ENCODE results near the gene E2F4. TPM values are rescaled to one million over a fixed set of nuclear protein-coding genes. Genes with fewer than 3 reads are reported as not detected.
A peak's percentile ranks its signal among the peaks of the same experiment; 100 is the strongest.

Gene E2F4
- total RNA-seq, 1 donor from 2014 or later = 35.3 TPM

DNA sequence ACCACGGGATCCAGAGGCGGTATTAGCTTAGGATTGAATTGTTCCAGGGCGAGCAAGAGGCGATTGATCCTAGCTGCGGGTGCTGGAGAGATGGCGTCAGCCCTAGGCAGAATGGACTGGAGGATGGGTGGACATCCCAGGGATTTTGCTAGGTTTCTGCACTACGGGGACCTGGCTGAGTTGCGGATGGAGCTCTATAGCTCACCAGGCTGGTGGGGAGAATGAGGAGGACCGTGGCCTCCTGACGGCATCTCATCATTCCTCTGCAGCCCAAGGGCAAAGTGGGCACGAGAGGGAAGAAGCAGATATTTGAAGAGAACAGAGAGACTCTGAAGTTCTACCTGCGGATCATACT lies 35.6 kb downstream of the E2F4 start:
- Histone ChIP-seq H3K27me3 (no peaks in the 10 kb centered on the region), H3K4me2 (peak overlapping the region; percentile 86), H3K27ac (no peak overlapping the region), H3K36me3 (no peaks in the 10 kb centered on the region), H3K9me3 (ENCODE audit: low read depth) (no peaks in the 10 kb centered on the region), H3K4me1 (peaks cover 10% of the 10 kb centered on the region), H3K9ac (peak overlapping the region; percentile 92), H3F3A (ENCODE audit: low read depth) (no peaks in the 10 kb centered on the region), H3K79me2 (ENCODE audit: low read depth) (peaks cover 15% of the 10 kb centered on the region), H4K20me1 (ENCODE audit: low read depth) (no peaks in the 10 kb centered on the region), H3K4me3 (peak overlapping the region; percentile 97), H2AFZ (replicated peaks) (no peak overlapping the region)
- peaks cover 2% of the 10 kb centered on the region for H3K9me3 Mint-ChIP-seq
- peaks cover 22% of the 10 kb centered on the region for H3K4me1 Mint-ChIP-seq
- TF ChIP-seq EZH2 (IDR thresholded peaks at IDR 0.05) = no peak
- TF ChIP-seq EZH2phosphoT487 (IDR thresholded peaks at IDR 0.05) = no peak
- no peak for TF ChIP-seq CTCF (IDR thresholded peaks at IDR 0.05)
- H3K36me3 Mint-ChIP-seq = peaks cover 13% of the 10 kb centered on the region
- peak overlapping the region; percentile 100 for H3K4me3 Mint-ChIP-seq
- no peak overlapping the region for H3K27ac Mint-ChIP-seq
- DNase-seq (ENCODE audit: low spot score) = no peak
- H3K27me3 Mint-ChIP-seq (ENCODE audit: insufficient read depth, low read depth) = peaks cover 13% of the 10 kb centered on the region

GRCh38 chr16:67228034-67228785 lies 36.3 kb downstream of the E2F4 start:
- Histone ChIP-seq H4K20me1 (ENCODE audit: low read depth) (no peaks in the 10 kb centered on the region), H3K27me3 (no peaks in the 10 kb centered on the region), H3K36me3 (no peaks in the 10 kb centered on the region), H3K4me1 (peaks cover 10% of the 10 kb centered on the region), H3K9me3 (ENCODE audit: low read depth) (no peaks in the 10 kb centered on the region), H3K27ac (no peak overlapping the region), H2AFZ (replicated peaks) (no peak overlapping the region), H3K79me2 (ENCODE audit: low read depth) (peaks cover 15% of the 10 kb centered on the region), H3K4me3 (peak overlapping the region; percentile 97), H3F3A (ENCODE audit: low read depth) (no peaks in the 10 kb centered on the region), H3K9ac (peak overlapping the region; percentile 92), H3K4me2 (peak overlapping the region; percentile 86)
- Mint-ChIP-seq H3K9me3 (peaks cover 2% of the 10 kb centered on the region), H3K4me1 (peaks cover 22% of the 10 kb centered on the region), H3K4me3 (peak overlapping the region; percentile 100), H3K36me3 (peaks cover 13% of the 10 kb centered on the region), H3K27ac (no peak overlapping the region), H3K27me3 (ENCODE audit: insufficient read depth, low read depth) (peaks cover 13% of the 10 kb centered on the region)
- no peak for DNase-seq (ENCODE audit: low spot score)
- TF ChIP-seq EZH2phosphoT487 (IDR thresholded peaks at IDR 0.05) = no peak
- no peak for TF ChIP-seq CTCF (IDR thresholded peaks at IDR 0.05)
- no peak for TF ChIP-seq EZH2 (IDR thresholded peaks at IDR 0.05)

GRCh38 chr16:67228905-67229304 lies 37.0 kb downstream of the E2F4 start:
- no peaks in the 10 kb centered on the region for H3K9me3 ChIP-seq (ENCODE audit: low read depth)
- no peak overlapping the region for H3K27ac Mint-ChIP-seq
- no peak overlapping the region for H3K27ac ChIP-seq
- H3K4me1 ChIP-seq = peaks cover 10% of the 10 kb centered on the region
- TF ChIP-seq EZH2phosphoT487 (IDR thresholded peaks at IDR 0.05) (no peak), EZH2 (IDR thresholded peaks at IDR 0.05) (no peak), CTCF (IDR thresholded peaks at IDR 0.05) (no peak)
- peaks cover 15% of the 10 kb centered on the region for H3K79me2 ChIP-seq (ENCODE audit: low read depth)
- no peak for DNase-seq (ENCODE audit: low spot score)
- H3F3A ChIP-seq (ENCODE audit: low read depth) = no peaks in the 10 kb centered on the region
- H3K36me3 Mint-ChIP-seq = peaks cover 13% of the 10 kb centered on the region
- peak overlapping the region; percentile 60 for H3K4me3 Mint-ChIP-seq
- H3K4me2 ChIP-seq = no peak overlapping the region
- H3K9ac ChIP-seq = no peak overlapping the region
- peaks cover 2% of the 10 kb centered on the region for H3K9me3 Mint-ChIP-seq
- no peaks in the 10 kb centered on the region for H3K27me3 ChIP-seq
- no peaks in the 10 kb centered on the region for H4K20me1 ChIP-seq (ENCODE audit: low read depth)
- H3K36me3 ChIP-seq = no peaks in the 10 kb centered on the region
- no peak overlapping the region for H3K4me3 ChIP-seq
- peaks cover 13% of the 10 kb centered on the region for H3K27me3 Mint-ChIP-seq (ENCODE audit: insufficient read depth, low read depth)
- H2AFZ ChIP-seq (replicated peaks) = no peak overlapping the region
- H3K4me1 Mint-ChIP-seq = peaks cover 22% of the 10 kb centered on the region

Measured in neural progenitor cell (in vitro differentiated cells).